Measurements from ENCODE around the gene C9orf50. TPM values are rescaled to one million over a fixed set of nuclear protein-coding genes. Genes with fewer than 3 reads are reported as not detected.
A peak's percentile ranks its signal among the peaks of the same experiment; 100 is the strongest.

Gene C9orf50
- total RNA-seq, 3 donors from 2014 or later: 0.48 TPM; not detected in 2

- Histone ChIP-seq H3K36me3 (no peaks in the 10 kb centered on the region), H3K27me3 (no peaks in the 10 kb centered on the region), H3K4me3 (no peak overlapping the region), H3K27ac (peak overlapping the region in 1 of 2 donors; percentile 19), H3K9me3 (no peaks in the 10 kb centered on the region), H3K4me1 (peaks cover 0 to 13% of the 10 kb centered on the region in 2 donors)
- intact Hi-C loops (cut with DNase I; ENCODE audit: low total_unique reads): loop anchor here (5.0 kb wide), 1 partner anchor 106 kb away; no protein-coding TSS in a partner anchor
- TF ChIP-seq POLR2A (IDR thresholded peaks at IDR 0.05): no peak
- no peak for TF ChIP-seq CTCF (IDR thresholded peaks at IDR 0.05)
- TF ChIP-seq POLR2AphosphoS5 (IDR thresholded peaks at IDR 0.05): no peak
- DNase-seq (ENCODE audit: low spot score in 2 of 2): no peak
Observed at GRCh38 chr9:129602598-129603415, 18.1 kb downstream of the C9orf50 start.

GRCh38 chr9:129601082-129601674 lies 19.7 kb downstream of the C9orf50 start:
- no peak for DNase-seq (ENCODE audit: low spot score in 2 of 2)
- no peak for TF ChIP-seq POLR2AphosphoS5 (IDR thresholded peaks at IDR 0.05)
- TF ChIP-seq POLR2A (IDR thresholded peaks at IDR 0.05): no peak
- no peak for TF ChIP-seq CTCF (IDR thresholded peaks at IDR 0.05)
- Histone ChIP-seq H3K4me1 (peaks cover 4 to 10% of the 10 kb centered on the region in 2 donors), H3K36me3 (no peaks in the 10 kb centered on the region), H3K9me3 (no peaks in the 10 kb centered on the region), H3K27ac (no peak overlapping the region), H3K27me3 (no peaks in the 10 kb centered on the region), H3K4me3 (no peak overlapping the region)
- intact Hi-C loops (cut with DNase I; ENCODE audit: low total_unique reads): loop anchor here (5.0 kb wide), 1 partner anchor 104 kb away; no protein-coding TSS in a partner anchor

GRCh38 chr9:129598089-129598596 lies 22.8 kb downstream of the C9orf50 start:
- H3K36me3 ChIP-seq: no peaks in the 10 kb centered on the region
- no peak for DNase-seq (ENCODE audit: low spot score in 2 of 2)
- peak overlapping the region; percentile 94 to 99 for H3K27ac ChIP-seq
- peak overlapping the region in 2 of 3 donors; percentile 57 to 82 for H3K4me3 ChIP-seq
- intact Hi-C loops (cut with DNase I; ENCODE audit: low total_unique reads): no loop called here
- peaks cover 4 to 10% of the 10 kb centered on the region in 2 donors for H3K4me1 ChIP-seq
- H3K9me3 ChIP-seq: no peaks in the 10 kb centered on the region
- no peaks in the 10 kb centered on the region for H3K27me3 ChIP-seq
- TF ChIP-seq POLR2A (IDR thresholded peaks at IDR 0.05): no peak
- TF ChIP-seq POLR2AphosphoS5 (IDR thresholded peaks at IDR 0.05): no peak
- no peak for TF ChIP-seq CTCF (IDR thresholded peaks at IDR 0.05)

- no peaks in the 10 kb centered on the region for H3K27me3 ChIP-seq
- no peaks in the 10 kb centered on the region for H3K9me3 ChIP-seq
- H3K36me3 ChIP-seq: no peaks in the 10 kb centered on the region
- intact Hi-C loops (cut with DNase I; ENCODE audit: low total_unique reads): no loop called here
- peaks cover 4 to 10% of the 10 kb centered on the region in 2 donors for H3K4me1 ChIP-seq
- peak overlapping the region; percentile 94 to 99 for H3K27ac ChIP-seq
- TF ChIP-seq POLR2AphosphoS5 (IDR thresholded peaks at IDR 0.05) (no peak), POLR2A (IDR thresholded peaks at IDR 0.05) (no peak), CTCF (IDR thresholded peaks at IDR 0.05) (no peak)
- peak; percentile 49 to 61 for DNase-seq (ENCODE audit: low spot score in 2 of 2)
- peak overlapping the region; percentile 44 to 82 (median 57) for H3K4me3 ChIP-seq
Observed at GRCh38 chr9:129597355-129598088, 23.4 kb downstream of the C9orf50 start.

All from breast epithelium (tissue), 4 donors.